Kasumi-1 (cell line): ENCODE data around the gene ERVH48-1.
"Not testable (repeated sequence)": the region's sequence is repeated elsewhere in the genome, so short reads cannot be mapped to it uniquely, and the experiment has no call there.

ENCODE experiments used
- DNase-seq, 2 experiments: peaks; one replicate each; lab custom pipeline; 2025; lab: John Stamatoyannopoulos, UW

The ERVH48-1 gene

GRCh38 chr21:42906233-42906632 lies 19.2 kb downstream of the ERVH48-1 start:
- DNase-seq: no peak

GRCh38 chr21:42905195-42905594 lies 20.2 kb downstream of the ERVH48-1 start:
- no peak for DNase-seq

- DNase-seq: no peak
Measured at GRCh38 chr21:42903817-42904216, 21.6 kb downstream of the ERVH48-1 start.

- DNase-seq: no peak
Measured at GRCh38 chr21:42900446-42900845, 25.0 kb downstream of the ERVH48-1 start.

- DNase-seq: peak; percentile 95 to 96
Measured at GRCh38 chr21:42892931-42893755, 32.3 kb downstream of the ERVH48-1 start, which contains the start of gene NDUFV3. NDUFV3 (plus strand) TSS chr21:42893309; CDS start chr21:42893334, 25 bp downstream.

- DNase-seq: no peak
Measured at GRCh38 chr21:42892582-42892930, 32.9 kb downstream of the ERVH48-1 start.

GRCh38 chr21:42887326-42887725 lies 38.1 kb downstream of the ERVH48-1 start:
- no peak for DNase-seq

- no peak for DNase-seq
Measured at GRCh38 chr21:42883921-42884320, 41.5 kb downstream of the ERVH48-1 start.

- DNase-seq: no peak
Measured at GRCh38 chr21:42880352-42880751, 45.1 kb downstream of the ERVH48-1 start.

- DNase-seq: peak; percentile 85 to 92
Measured at GRCh38 chr21:42878993-42879787, 46.2 kb downstream of the ERVH48-1 start, which contains the start of gene WDR4. WDR4 (minus strand) TSS chr21:42879539; CDS start chr21:42879495, 44 bp downstream.

GRCh38 chr21:42878678-42878992 lies 46.8 kb downstream of the ERVH48-1 start:
- DNase-seq: peak; percentile 44 to 64

- DNase-seq: not testable (repeated sequence)
Measured at GRCh38 chr21:42875811-42876210, 49.6 kb downstream of the ERVH48-1 start.

- no peak for DNase-seq
Measured at GRCh38 chr21:42873096-42873495, 52.3 kb downstream of the ERVH48-1 start.

- DNase-seq: no peak
Measured at GRCh38 chr21:42868196-42868595, 57.2 kb downstream of the ERVH48-1 start.
